ENCODE data around the gene KIRREL3.

KIRREL3 gene

GRCh38 chr11:126479178-126479930, 521.2 kb downstream of the KIRREL3 start:
- DNase-seq = no peak

DNA sequence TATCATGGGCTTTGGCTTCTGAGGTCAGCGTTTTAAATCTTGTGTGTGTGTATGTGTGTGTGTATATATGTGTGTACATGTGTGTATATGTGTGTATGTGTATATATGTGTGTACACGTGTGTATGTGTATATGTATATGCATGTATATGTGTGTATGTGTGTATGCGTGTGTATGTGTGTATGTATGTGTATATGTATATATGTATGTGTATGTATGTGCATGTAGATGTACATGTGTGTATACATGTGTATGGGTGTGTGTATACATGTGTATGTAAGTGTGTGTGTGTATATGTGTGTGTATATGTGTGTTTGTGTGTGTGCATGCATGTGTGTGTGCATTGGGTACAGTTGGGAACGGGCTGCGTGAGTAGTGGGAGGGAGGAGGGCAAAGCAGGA, 522.1 kb downstream of the KIRREL3 start:
- DNase-seq = no peak

GRCh38 chr11:126477535-126478305, 522.9 kb downstream of the KIRREL3 start:
- DNase-seq = no peak

DNA sequence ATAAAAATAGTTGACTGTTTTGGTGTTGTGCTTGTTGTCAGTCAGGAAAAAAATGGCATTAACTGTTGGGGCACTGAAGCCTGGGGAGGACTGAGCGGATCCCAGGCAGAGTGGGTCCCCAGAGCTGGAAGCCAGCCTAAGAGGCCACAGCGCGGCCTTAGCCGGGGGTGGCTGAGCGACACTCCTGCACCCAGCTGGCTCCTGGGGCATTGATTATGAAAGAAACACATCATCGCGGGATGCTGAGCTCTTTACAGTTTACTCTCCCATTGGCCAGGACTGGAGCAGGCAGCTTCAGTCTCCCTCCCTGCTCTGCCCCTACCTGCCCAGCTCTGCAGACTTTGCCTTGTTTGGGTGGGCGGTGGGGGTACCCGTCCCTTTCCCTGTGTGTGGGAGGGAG, 523.6 kb downstream of the KIRREL3 start:
- no peak for DNase-seq

DNA sequence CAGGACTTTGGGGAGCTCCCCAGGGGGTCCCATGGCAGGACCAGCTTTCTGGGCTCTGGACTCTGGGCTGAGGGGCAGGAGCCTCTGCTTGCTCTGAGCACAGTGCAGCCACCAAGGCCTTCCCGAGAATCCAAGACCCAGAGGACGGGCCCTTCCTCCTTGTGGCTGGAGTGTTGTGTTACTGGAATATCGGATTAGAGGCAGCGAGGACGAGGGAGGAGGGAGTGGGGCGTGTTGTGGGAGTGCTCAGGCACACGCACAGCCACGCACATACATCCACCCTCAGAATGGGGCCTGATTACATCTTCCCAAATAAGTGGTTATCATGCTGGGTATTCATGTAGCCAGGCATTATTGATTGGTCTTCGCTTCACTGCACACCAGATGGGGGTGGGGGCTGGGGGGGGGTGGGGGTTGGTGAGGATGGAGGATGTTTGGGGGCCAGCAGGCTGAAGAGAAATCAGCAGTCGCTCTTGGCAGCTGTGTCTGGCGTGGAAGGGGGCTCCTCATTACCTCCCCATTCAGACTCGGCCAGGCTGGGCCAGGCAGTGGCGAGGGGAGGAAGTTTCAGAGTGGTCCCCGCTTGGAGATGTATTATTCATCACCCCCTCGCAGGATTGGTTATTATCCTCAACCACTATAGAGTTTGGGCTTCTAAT, 524.2 kb downstream of the KIRREL3 start:
- DNase-seq = no peak

GRCh38 chr11:126475014-126475991, 525.3 kb downstream of the KIRREL3 start:
- DNase-seq = no peak

DNA sequence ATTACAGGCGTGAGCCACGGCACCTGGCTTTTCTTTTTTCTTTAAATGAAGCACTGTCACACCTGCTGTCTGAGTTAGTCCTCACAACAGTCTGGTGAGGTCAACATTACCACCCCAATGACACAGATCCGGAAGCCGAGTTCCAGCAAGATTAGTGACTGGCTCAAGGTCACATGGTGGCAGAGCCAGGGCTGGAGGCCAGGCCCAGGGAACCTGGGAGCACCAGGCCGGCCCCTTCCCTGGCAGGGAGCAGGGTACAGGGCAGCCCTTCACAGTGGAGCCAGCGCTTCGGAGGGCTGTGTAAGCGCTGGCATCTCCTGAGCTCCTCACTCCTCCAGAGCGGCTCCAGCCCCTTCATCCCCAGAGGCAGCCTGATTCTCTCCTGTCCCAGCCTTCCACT, 526.4 kb downstream of the KIRREL3 start:
- no peak for DNase-seq

GRCh38 chr11:126473269-126473668, 527.3 kb downstream of the KIRREL3 start:
- no peak for DNase-seq

- no peak for DNase-seq
These were observed 531.3 kb downstream of the KIRREL3 start for GRCh38 chr11:126469311-126469710.

- DNase-seq = no peak
These were observed 532.5 kb downstream of the KIRREL3 start for GRCh38 chr11:126468102-126468521.

DNA sequence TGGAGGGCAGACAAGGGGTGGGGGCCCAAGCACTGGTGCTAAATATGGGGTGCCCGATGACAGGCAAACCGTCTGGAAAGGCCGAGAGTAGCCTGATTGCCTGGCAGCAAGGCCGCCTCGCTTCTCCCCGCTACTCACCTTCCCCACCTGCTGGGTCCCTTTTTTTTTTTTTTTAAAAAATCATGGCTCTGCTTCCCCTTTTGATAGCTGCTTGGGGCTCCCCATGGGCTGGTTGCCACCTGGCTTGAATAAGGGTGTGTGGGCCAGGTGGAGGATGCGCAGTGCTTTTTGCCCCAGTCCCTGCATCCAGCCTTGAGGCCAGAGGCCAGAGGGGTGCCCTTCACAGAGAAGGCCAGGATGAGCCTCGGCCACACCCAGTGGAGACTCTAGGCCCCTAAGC, 533.1 kb downstream of the KIRREL3 start:
- DNase-seq = no peak

DNA sequence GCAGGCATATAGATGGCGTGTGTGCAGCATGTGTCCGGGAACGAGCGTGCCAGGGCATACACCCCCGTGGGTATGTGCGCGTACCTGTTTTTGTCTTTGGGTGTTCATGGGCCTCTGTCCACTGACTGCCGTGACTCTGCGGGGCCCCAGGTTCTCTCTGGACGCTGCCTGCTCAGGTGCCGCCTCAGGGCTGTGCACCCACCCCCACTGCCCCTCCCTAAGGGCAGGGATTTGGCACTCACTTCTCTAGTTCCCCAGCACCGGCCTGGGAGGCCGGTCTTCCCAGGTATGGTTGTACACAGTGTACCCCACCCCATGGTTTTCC, 533.6 kb downstream of the KIRREL3 start:
- DNase-seq = no peak

DNA sequence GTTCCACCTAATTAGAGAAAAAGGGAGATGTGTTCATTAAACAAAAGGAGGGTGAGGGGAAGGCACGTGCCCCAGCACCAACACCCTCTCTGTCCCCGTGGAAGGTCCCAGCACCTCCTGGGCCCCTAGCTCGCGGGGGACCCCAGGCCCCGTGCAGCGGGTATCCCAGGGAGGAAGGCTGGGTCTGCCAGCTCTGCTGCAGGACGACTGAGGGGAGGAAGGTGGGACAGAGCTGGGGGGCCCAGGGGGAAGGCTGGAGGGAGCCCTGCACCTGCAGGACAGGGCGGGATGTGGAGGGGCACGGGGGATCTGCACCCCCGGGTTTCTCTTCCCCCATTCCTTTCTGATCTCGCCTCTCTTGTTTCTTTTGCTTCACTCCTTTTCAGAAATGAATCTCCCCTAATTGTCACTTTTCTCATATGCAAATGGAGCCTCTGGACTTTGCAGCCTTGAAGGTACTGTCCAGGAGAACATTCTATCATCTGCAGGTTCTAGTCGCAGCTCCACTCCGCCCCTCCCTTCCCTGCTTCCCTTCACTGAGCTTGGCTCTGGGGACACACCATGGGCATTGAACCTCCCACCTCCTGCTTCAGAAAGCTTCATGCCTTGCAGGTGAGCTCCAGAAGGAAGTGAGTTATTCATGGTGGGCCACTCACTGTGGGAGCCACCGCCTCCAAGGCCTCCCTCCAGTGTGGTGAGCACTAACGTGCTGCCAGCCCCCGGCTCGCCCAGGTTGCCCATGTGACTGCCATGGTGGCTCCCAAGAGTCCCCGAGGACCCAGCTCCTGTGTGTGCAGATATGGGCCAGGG, 534.1 kb downstream of the KIRREL3 start:
- no peak for DNase-seq

- peak; percentile 89 for DNase-seq
These were observed 534.9 kb downstream of the KIRREL3 start for GRCh38 chr11:126465573-126466188.

- DNase-seq = no peak
These were observed 535.8 kb downstream of the KIRREL3 start for GRCh38 chr11:126464796-126465195.

GRCh38 chr11:126462422-126462821, 538.1 kb downstream of the KIRREL3 start:
- DNase-seq = no peak

DNA sequence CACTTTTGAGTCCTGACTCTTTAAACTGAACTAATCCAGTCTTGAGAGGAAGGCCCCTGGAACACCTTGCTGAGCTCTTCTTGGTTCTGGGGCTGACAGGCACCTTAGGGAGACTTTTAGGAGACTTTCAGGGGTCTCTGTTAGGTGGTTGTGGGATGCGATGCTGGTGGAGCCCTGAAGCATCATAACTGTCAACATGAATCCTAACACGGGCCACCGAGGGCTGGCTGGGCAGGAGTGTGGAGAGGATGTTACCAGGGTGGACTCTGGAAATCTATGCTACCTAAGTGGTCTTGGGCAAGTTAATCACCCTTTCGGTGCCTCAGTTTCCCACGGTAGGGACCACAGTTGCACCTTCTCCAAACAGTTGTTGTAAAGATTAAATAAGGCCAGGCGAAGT, 538.6 kb downstream of the KIRREL3 start:
- no peak for DNase-seq

DNA sequence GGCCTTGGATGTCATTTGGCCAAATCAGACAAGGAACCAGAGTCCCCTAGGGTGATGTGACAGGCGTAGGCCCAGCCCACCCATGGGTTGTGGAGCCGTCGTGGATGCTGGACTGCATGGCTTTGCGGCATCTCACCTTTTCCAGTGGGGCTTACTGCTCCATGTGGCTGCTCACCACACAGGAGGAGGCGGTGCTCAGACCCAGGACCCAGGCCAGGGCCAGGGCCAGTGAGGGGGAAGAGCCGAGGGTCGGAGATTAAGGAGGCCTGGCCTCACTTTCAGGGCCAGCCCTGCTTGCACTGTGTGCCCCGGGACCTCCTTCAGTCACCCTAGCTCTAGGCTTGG, 539.5 kb downstream of the KIRREL3 start:
- DNase-seq = no peak

DNA sequence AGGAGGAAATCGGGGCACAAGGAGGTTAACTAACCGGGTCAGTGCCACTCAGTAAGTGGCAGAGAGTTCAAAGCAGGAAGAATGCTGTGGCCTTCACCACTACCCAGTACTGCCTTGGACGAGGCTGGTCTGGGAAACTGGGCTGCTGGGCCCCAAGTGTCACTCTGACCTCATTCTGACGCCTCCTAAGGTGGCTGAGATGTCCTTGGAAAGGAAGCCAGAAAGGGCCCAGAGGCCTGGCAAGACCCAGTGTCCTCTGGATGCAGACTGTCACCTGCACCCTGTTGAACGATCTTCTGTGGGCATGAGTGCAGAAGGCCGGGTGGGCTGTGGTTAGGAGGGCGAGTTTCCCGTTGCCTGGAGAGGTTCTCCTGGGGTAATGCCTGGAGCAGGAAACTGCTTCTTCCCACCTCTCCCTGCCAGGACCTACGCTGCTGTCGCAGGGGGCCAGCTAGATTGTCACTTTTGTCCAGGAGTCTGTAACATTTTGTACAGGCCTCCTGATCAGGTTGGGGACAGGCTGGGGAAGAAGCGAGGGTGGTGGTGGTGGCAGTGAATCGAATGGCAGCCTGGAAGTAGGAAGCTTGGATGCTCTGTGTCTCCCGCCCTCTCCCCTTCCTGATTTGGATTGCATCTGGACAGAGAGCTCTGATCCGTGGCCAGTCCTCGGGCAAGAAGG, 540.0 kb downstream of the KIRREL3 start:
- no peak for DNase-seq

DNA sequence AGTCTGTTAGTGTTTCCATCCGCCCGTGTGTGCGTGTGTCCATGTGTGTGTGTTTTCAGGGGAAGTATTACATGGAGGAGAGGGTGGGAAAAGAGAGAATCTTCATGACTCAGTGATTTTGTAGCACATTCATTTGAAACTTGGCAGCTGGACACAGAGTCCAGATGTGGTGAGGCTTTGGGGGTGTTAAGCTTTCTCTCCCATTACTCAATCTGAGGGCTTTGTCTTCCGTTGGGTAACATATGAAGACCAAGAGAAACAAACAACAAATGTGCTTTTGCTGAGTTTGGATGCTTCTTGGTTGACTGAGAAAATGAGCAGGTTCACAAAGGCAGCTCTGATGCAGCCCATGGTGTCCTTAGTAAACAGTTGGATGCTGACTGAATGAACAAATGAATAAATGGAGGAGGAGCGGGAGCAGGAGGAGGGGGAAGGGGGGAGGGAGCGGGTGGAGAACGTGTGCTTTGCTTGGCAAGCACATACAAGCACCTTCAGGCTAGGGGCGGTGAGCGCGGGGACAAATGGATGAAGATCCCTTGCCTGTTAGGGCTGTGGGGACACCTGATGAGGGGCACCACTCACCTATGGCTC, 540.8 kb downstream of the KIRREL3 start:
- DNase-seq = no peak

DNA sequence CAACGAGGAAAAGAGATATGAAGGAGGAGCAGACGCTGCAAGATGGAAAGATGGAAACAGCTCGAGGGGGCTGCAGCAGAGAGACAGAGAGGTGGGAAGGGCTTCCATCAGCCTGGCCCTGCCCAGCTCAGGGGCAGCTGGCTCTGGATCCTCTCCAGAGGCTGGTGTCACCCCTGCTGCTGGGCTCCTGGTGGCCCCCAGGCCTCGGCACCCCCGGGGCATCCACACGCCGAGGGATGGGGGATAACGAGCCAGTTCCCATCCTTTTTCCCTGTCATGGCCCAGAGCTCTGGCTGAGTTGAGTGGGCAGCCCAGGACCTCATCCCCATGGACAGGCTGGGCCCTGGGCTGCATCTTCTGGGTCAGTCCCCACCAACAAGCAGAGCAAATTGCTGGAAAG, 542.8 kb downstream of the KIRREL3 start:
- no peak for DNase-seq

All from NCI-H1105 (cell line).